Measurements from ENCODE around the gene LMX1A.

GRCh38 chr1:165241952-165242351 lies 114.6 kb downstream of the LMX1A start:
- TF ChIP-seq CTCF (IDR thresholded peaks at IDR 0.05) (no peak), POLR2A (IDR thresholded peaks at IDR 0.05) (no peak)
